Activated CD8-positive, alpha-beta memory T cell treated with anti-CD3 and anti-CD28 coated beads, Interleukin-2, amount 50 U/mL, for 24 hours (primary cell): Measurements from ENCODE around the gene ZP4.

Source experiments
- DNase-seq: peaks from one replicate; pipeline ENCODE4 v3.0.0-alpha.2; 2020; ENCODE audit errors: extremely low read depth

The ZP4 gene, protein sequence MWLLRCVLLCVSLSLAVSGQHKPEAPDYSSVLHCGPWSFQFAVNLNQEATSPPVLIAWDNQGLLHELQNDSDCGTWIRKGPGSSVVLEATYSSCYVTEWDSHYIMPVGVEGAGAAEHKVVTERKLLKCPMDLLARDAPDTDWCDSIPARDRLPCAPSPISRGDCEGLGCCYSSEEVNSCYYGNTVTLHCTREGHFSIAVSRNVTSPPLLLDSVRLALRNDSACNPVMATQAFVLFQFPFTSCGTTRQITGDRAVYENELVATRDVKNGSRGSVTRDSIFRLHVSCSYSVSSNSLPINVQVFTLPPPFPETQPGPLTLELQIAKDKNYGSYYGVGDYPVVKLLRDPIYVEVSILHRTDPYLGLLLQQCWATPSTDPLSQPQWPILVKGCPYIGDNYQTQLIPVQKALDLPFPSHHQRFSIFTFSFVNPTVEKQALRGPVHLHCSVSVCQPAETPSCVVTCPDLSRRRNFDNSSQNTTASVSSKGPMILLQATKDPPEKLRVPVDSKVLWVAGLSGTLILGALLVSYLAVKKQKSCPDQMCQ

DNA sequence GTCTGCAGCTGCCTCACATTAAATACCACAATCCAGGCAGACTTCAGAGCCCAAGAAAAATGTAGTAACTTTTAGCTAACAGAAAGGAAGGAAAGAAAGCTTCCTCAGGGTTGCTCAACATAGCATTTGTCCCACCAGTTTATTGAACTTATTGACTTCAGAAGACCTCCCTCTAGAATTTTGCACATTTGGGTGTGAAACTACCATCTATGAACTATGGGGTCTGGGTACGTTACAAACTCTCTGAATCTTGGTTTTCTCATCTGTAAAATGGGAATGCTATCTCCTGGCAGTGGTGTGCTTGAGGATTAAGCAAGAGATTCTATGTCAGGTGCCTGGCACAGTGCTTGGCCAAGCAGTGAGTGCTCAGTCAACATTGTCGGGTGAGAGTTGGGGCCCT, at the start of gene ZP4:
ZP4 (minus strand) TSS at position 101 of the 400 bp plus-strand sequence. CDS start 287 bp downstream, outside the sequence.
- no peak for DNase-seq

DNA sequence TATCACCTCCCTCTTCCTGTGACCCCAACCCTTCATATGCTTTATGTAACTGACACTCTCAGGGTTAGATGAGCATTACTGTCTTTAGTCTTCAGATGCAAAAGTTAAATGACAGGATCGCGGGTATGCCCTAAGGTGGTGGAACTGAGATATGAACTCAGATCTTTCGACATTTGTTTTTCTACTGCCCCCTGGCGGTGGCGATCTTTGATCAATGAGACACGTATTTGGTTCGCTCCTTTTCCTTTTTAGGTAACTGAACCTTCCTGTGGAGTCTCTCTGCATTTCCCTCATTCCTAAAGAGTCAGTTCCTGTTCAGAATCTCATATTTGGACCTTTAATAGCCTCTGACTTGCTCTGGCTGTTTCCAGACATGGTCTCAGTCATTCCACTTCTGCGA, 47.8 kb upstream of the ZP4 start:
- DNase-seq, result no peak

DNA sequence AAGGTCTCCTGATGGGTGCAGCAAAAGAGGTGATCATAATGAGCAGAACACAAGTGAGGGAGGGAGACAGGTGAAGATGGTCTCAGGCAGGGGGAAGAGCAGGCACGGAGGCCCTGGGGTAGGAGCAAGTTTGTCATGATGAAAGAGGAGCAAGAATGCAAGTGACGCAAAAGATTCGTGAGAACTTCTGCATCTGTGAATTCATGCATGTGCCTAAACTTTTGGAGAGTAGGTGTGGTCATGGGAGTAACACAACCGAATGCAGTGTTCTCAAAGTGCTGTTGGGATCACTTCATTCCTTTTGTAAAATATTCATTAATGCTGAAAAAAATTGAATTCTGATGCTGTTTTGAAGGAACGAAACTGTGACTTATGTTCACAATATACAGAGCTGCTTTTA, 47.3 kb upstream of the ZP4 start:
- no peak for DNase-seq

DNA sequence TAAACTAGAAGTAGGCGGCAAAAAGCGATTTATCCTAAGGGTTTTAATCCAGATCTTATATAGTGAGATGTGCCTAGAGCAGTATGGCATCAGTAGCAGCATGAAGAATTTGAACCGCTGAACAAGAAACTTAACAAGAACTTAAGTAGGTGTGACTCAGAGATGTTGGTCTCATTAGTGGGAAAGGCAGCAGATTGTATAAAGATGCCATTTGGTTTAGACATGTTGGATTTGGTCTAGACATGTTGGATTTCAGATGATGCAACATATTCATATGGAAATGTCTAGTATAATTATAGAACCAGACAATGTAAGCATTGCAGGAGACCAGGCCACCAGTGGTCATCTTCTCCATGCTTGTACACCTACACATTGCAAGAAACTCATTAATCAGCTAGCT, 42.1 kb upstream of the ZP4 start:
- no peak for DNase-seq

DNA sequence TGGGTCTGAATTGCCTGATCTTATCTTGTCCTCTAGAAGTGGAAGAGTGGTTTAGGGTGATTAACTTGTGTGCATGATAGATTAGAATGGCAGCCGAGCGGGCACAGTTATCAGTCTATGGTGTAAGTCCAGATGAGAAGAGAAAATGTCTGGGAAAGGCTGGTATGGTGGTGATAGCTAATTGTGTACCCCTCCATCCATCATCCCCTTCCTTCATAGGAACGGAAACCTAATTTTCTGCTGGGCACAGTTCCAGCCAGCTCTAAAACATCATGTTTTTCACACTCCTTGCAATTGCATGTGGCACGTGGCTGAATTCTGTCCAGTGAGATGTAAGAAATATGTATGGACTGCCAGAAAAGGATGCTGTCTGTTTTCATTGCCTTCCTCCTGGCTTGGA, 40.9 kb upstream of the ZP4 start:
- DNase-seq, result no peak

DNA sequence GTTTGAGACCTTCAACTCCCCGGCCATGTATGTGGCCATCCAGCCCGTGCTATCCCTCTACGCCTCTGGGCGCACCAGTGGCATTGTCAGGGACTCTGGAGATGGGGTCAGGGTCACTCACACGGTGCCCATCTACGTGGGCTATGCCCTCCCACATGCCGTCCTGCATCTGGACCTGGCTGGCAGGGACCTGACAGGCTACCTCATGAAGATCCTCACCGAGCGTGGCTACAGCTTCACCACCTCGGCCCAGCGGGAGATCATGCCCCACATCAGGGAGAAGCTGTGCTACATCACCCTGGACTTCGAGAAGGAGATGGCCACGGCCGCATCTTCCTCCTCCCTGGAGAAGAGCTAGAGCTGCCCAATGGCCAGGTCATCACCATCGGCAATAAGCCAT, 36.5 kb upstream of the ZP4 start:
- no peak for DNase-seq

DNA sequence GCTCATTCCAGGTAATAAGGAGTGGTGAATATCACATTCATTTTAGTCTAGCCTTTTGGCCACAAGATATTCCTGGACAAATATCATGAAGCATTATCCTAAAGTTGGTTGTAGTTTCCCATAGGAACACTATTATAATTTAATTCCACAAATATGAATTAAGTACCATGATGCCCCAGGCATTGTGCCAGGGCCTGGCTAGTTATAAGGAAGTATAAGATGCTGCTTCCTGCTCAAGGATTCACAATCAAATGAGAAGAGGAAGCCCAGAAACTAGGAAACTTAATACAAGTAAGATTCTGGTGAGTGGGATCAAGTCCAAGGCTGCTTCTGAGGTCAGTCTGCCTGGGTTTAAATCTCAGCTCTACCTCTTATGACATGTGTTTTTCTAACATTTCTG, 30.6 kb upstream of the ZP4 start:
- no peak for DNase-seq

DNA sequence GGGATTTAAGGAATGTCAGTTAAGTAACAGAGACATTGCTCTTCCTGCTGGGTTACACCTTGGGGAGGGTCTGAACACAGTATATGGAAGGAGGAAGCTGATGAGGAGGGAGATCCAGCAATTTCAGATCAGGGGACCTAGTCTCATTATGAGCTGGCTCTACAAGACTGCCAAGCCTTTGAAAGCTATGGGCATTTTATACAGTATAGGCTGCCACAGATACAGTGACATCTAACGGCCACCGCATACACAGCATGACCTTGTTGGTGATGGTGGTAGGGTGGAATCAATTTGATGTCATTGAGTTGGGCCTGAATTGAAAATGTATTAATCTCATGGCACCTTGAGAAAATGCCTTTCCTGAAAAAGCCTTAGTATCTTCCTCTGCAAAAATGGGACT, 22.6 kb upstream of the ZP4 start:
- no peak for DNase-seq

DNA sequence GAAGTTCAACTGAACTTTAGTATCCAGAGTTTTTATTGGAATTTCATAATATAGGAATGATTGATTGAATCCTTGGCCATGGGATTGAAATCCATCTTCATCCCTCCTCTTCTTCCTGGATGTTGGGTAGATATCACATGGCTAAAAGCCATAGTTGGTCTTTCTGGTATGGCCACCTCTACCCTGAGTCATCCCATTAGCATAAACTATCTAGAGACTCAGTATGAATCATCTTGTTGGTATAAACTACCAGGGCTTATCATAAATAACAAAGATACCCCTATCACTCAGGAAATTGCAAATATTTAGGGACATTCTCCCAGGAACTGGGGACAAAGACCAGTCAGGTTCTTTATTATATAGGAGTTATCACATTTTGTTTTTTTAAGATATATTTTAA, 21.2 kb upstream of the ZP4 start:
- DNase-seq, result no peak

DNA sequence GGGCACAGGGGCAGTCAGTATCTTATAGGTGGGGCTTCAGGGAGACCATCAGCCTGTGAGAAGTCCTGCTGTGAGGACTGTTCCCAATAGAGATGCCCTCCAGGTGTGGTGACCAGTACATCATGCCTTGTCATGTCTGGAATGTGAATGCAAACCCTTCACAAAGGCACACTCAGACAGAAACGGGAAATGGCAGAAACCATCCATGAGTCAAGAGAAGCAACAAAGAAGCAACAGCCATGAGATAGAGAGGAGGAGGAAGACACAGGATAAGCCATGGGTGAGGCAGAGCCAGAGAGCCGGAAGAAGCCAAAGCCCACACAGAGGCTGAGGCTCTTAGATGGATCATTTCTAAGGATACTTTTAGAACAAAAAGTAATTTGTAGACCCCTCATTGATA, 20.1 kb upstream of the ZP4 start:
- no peak for DNase-seq

DNA sequence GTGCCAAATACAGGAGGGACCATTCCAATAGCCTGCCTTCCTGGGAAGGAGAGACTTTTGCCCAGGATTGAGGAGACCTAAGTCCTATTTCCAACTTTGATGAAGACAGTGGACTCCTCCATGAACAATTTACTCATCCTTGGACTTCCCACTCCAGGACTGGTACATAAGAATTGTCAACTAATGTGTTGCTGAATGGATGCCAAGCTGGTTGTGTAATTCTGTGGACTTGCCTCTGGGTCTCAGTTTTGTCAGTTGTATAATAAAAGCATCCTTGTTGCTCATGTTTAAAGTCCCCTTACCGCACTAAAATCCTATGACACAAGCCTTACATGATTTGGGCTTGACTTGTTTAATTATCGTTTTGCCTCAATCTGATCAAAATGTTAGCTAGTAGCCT, 13.2 kb upstream of the ZP4 start:
- no peak for DNase-seq

DNA sequence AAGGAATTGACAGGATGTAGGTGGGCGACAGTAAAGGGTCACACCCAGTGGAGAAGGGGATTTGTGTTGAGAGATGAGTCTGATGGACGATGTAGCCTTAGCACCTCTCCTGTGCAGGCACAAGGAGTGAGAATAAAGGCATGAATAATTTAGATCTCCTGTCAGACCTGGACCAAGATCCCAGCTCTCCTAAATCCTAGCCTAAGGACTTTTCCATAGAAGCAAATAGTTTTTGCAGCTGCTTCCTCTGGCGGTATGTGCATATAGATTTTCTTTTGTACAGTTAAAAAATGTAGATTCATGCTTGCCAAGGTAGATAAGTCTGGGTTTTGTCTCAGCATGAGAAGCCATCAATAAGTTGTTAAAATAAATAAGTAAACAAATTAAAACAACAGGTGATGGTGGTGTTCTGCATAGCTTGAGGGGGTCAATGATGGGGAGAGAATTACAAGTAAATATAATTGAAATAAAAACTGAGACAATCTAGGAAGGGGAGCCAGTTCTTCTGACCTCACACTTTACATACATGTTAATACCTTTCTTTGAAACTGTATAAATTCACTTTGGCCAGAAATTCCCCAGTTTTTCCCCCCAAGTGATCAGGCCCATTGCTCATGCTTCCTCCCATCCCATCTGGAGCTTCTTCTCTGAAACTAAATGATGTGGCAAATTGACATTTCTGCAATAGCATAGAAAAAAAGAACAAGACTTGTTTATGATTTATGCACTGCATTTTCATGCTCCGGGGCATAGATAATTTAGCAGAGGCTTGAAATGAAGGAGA, 12.4 kb upstream of the ZP4 start:
- DNase-seq, result no peak

DNA sequence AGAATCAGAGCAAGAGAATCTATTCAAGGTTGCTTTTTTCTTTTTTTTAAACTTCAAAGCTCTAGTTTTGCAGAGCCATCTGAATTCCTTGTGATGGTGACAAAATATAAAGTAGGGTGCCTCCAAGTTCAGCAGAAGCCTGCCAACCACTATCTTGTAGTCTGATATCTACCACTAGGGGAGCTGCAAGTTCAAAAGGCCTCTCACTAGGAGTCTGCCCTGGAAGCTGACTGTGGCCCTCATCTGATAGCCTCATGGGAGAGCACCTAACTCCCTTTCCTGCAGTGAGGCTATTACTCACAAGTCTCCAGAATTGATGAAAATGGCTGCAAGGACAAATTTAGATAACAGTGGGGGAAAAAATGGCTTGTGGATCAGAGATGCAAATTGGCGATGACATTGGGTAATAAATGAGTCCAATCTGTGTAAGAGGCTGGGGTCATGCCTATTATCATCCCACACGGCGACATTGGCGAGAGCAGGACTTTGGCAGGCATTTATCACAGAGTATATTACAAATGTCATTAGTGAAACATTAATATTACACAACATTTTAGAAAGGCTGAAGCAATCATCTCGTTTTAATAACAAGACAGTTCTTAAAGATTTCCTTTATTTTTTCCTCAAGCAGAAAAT, 10.7 kb upstream of the ZP4 start:
- DNase-seq, result no peak

DNA sequence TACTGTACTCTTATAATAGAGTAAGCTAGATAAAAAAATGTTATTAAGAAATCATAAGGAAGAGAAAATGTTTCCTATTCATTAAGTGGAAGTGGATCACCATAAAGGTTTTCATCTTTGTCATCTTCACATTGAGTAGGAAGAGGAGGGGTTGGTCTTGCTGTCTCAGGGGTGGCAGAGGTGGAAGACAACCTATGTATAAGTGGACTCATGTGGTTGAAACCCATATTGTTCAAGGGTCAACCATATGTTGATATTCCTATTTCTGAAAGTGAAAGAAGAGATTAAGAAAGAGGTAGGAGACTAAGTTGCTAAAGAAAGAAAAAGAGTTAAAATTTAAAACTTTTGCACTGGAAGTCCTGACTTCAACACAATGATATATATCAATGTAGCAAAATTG, 4.9 kb upstream of the ZP4 start:
- no peak for DNase-seq

DNA sequence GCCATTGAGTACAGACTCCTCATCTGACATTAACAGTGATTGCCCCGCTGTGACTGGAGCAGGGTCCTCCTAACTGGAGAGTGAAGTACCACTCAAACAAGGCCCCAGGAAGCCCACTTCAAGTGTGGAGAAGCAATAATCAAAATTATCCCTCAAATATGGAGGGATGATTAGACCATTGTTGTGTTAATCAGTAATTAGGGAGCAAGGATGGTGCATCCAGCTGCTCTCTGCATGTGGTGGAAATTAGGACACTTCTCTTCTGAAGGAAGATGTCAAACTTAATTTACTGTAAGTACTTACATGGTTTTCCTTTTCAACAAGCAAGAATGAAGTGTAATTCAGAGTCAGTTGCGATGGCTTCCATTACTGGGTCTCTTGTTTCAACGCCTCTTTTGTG, 3.4 kb upstream of the ZP4 start:
- DNase-seq, result no peak

DNA sequence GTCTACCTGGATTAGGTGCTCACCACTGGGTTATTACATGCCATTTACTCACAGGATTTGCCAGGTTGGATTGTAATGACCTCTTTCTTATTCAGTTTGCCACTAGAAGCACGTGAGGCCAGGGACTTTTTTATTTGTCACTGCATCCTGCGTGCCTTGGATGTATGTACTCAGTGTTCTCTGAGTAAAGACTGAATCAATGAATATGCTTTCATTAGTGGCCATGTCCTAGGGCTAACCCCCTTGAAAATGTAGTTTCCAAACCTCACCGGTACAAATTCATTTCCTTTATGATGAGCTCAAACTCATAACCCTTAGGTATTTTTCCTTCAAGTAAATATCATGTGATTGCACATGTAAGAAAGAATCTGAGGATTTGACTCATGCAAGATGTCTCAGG, 1.3 kb upstream of the ZP4 start:
- no peak for DNase-seq

DNA sequence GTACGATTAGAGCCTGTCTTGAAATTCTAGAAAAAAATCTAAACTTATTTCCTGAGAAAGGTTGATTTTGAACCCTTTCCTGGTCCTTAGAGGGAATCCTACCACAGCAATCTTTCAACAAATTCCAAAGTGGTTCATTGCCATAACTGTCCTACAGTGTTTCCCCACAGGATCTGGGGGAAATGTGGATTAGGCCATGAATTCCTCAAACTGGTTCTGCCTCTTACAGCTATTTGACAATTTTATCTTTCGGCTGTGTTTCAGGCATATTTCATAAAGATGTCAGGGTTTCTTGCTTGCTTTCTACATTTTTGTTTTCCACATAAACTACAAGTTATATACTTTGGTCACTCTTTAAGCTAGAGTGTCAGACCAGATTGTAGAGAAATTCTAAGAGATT, 544 bp upstream of the ZP4 start:
- DNase-seq, result no peak

DNA sequence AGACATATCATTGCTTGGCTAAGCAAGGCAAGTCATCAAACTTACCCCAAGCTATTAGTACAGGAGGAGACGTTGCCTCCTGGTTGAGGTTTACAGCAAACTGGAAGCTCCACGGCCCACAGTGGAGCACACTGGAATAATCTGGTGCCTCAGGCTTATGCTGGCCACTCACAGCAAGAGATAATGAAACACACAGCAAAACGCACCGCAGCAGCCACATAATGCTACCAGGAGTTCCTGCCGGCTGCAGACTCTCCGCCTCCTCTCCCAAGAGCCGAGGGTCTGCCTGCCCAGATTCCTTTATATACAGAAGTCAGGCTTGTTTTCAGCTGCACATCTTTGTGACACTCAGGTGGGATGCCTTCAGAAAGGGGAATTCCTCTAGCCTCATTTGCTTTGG, 306 bp downstream of the ZP4 start:
- no peak for DNase-seq

DNA sequence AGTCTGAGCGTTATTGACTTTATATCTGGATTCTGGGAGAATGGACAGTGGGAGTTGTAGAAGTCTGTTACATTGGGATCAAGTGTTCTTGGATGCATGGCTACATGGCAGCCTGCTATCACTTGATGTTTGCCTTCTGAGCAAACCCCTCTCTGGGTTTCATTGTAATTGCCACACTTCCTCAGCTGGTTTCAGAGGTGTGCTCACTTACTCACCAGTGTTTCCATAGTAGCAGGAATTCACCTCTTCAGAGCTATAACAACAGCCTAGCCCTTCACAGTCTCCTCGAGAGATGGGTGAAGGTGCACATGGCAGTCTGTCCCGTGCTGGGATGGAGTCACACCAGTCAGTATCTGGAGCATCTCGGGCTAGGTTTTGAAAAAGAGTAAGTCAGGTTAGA, 2.6 kb downstream of the ZP4 start:
- DNase-seq, result no peak

DNA sequence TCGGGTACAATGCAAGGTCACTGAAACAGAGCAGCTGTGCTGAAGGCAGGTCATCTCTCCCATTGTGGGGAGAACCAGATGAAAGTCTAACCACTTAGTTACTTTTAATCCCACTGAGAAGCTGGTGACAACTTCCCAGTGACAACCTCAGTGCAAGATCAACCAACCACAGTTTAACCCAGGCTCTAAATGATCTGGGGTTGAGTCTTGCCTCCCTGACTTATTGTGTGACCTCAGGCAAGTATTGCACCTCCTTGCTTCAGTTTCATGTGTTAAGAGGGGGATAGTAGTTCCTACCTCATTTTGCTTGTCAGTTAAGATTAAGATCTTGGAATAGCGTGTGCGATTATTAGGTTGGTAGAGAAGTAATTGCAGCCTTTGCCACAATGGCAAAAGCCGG, 3.2 kb downstream of the ZP4 start:
- DNase-seq, result no peak

DNA sequence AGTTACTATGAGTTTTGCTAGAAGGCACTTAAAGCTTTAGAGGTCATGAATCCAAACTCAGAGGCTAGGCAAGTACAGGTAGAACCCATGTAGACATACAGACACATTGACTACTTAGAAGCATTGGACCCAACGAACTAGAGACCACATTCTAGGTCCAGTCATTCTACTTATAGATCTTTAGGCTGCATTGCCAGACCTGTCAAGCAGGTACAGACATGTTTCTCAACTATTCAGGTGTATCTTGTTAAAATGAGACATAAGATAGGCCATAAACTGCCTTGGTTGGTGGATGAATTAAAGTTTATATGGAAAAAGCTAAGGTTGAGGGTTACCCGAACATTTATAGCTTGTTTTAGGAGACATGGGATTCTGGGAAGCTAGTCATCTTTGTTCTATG, 6.5 kb downstream of the ZP4 start:
- DNase-seq, result no peak

DNA sequence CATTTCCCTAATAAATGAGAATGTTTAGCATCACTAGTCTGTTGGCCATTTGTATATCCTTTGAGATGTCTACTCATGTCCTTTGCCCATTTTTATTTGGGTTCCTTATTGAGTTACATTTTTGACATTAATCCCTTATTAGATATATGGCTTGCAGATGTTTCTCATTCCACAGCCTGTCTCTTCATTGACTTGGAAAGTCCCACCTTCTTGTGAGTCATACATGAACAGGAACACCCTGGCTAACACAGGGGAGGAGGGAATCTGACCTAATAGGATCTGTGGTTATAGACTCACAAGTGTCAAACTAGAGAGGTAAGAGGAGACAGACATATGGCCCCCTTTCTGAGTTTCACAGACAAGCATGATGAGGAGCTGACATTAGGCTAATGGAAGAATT, 11.5 kb downstream of the ZP4 start:
- no peak for DNase-seq

DNA sequence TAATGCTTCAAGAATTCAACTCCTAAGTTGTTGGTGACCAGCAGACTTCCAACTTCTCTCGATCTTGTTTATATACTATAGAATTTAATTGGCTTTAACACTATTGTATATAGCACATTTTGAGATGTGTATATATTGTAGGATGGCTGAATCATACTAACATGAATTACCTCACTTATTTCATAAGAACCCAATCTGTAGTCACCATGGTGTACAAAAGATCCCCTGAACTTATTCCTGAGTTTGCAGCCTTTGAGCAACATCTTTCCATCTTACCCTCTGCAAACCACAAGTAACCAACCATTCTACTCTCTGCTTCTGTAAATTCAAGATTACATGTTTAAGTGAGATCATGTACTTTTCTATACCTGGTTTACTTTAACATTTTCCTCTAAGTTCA, 12.3 kb downstream of the ZP4 start:
- DNase-seq, result no peak
